CD4-positive, CD25-positive, alpha-beta regulatory T cell (primary cell): ENCODE measurements around the gene TOR1AIP2. TPM values are rescaled to one million over a fixed set of nuclear protein-coding genes. Genes with fewer than 3 reads are reported as not detected.

ENCODE experiments used
- ATAC-seq, 2 donors: fragments of 150-1000 bp; cut with Tn5 transposase; one replicate each; pipeline ENCODE4 v1.10.0; 2021; ENCODE audit warnings: low read depth in 2 of 2, moderate number of reproducible peaks in 2 of 2, moderate library complexity in 1 of 2
- DNase-seq, 3 donors: peaks; one replicate each; pipeline versions ENCODE4 v3.0.0 to v3.0.0-alpha.2; 2012 to 2022; ENCODE audit warnings: mixed read lengths in 1 of 3
- H3K27ac ChIP-seq: one replicate; pipeline ENCODE4 v1.7.0; 2013; ENCODE audit warnings: mild to moderate bottlenecking, low read length; ENCODE audit not compliant: insufficient read depth, poor library complexity, severe bottlenecking
- H3K27me3 ChIP-seq: one replicate; pipeline ENCODE4 v1.7.0; 2013; ENCODE audit warnings: low read length; ENCODE audit not compliant: control insufficient read depth, insufficient read depth
- H3K36me3 ChIP-seq: one replicate; pipeline ENCODE4 v1.7.0; 2013; ENCODE audit warnings: mild to moderate bottlenecking, low read length, moderate library complexity; ENCODE audit not compliant: control insufficient read depth, insufficient read depth
- H3K4me1 ChIP-seq: 2 replicates; pipeline ENCODE4 v1.7.0; 2013; ENCODE audit warnings: mild to moderate bottlenecking, low read length; ENCODE audit not compliant: insufficient read depth, control insufficient read depth, poor library complexity, severe bottlenecking
- H3K4me3 ChIP-seq: one replicate; pipeline ENCODE4 v1.7.0; 2013; ENCODE audit warnings: low read depth, mild to moderate bottlenecking, low read length, moderate library complexity
- H3K9me3 ChIP-seq, 2 experiments: 1 replicate in 1 of 2; 2 replicates in 1 of 2; pipeline ENCODE4 v1.7.0; 2013; ENCODE audit warnings: low read length in 2 of 2, mild to moderate bottlenecking in 1 of 2, moderate library complexity in 1 of 2; ENCODE audit not compliant: control insufficient read depth in 2 of 2
- H3K27ac Mint-ChIP-seq, 3 donors: one replicate each; pipeline ENCODE4 v1.8.0; 2020 to 2022; ENCODE audit warnings: mild to moderate bottlenecking in 3 of 3, mixed read lengths in 3 of 3, moderate library complexity in 2 of 3
- H3K27me3 Mint-ChIP-seq: one replicate; pipeline ENCODE4 v1.8.0; 2022; ENCODE audit warnings: mild to moderate bottlenecking, mixed read lengths
- H3K36me3 Mint-ChIP-seq: one replicate; pipeline ENCODE4 v1.8.0; 2020; ENCODE audit warnings: mixed read lengths
- H3K4me1 Mint-ChIP-seq, 4 donors: one replicate each; pipeline ENCODE4 v1.8.0; 2020 to 2022; ENCODE audit warnings: mixed read lengths in 4 of 4, mild to moderate bottlenecking in 1 of 4
- H3K4me3 Mint-ChIP-seq, 4 donors: one replicate each; pipeline ENCODE4 v1.8.0; 2020 to 2022; ENCODE audit warnings: mild to moderate bottlenecking in 4 of 4, mixed read lengths in 4 of 4, moderate library complexity in 3 of 4
- H3K9me3 Mint-ChIP-seq, 7 donors: one replicate each; pipeline ENCODE4 v1.8.0; 2020 to 2022; ENCODE audit warnings: mixed read lengths in 7 of 7, mild to moderate bottlenecking in 3 of 7, moderate library complexity in 2 of 7
- polyA plus RNA-seq, 4 donors: library from polyadenylated mRNA; unstranded; fragments of 300-500 nt; fragmentation: Illumina TruSeq; gene quantifications; one replicate each; pipeline ENCODE4 v1.2.3, GENCODE V29; 2021
- total RNA-seq: library from RNA; stranded (reverse); gene quantifications from one replicate; pipeline ENCODE4 v1.2.3, GENCODE V29; 2022

The TOR1AIP2 gene
- total and polyA plus RNA-seq, 5 donors from 2014 or later = 8.1 to 81.0 (median 13.6) TPM

DNA sequence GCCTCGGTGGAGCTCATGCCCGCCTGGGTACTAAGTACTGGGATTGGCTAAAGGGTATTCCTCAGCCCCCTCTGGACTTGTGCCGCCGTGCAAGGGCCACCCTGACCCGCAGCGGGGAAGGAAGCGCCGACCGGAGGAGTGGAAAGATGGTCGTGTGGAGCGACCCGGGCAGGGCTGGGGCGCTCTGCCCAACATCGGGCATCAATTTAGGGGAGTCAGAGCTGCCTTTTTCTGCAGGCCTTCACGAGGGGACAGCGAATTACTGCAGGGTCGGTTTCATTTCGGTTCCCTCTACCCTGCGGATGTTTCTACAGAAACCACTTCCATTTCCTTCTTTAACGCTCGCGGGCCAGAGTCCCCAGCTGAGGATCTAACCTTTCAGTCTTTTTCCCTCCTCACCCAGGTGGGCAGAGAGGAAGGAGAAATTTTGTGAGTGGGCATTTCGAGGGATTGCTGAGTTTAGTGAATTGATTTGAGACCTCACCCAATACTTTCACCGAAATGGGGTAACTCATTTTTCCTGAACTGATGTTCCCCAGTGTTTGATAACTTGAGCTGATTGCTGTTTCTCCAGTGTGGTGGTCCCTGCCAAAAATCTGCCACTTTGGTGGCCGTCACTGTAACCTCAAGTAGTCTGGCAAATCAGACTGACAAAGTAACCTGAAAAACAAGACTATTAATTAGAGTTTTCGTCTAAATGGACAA is 5.6 kb upstream of the TOR1AIP2 start:
- peak; percentile 9 to 14 for ATAC-seq
- H3K4me3 ChIP-seq = peak overlapping the region; percentile 96
- H3K27me3 Mint-ChIP-seq = no peaks in the 10 kb centered on the region
- no peaks in the 10 kb centered on the region for H3K9me3 Mint-ChIP-seq
- H3K4me3 Mint-ChIP-seq = peak overlapping the region; percentile 93 to 97 (median 96)
- H3K36me3 ChIP-seq = peaks cover 26% of the 10 kb centered on the region
- H3K36me3 Mint-ChIP-seq = peaks cover 8% of the 10 kb centered on the region
- H3K9me3 ChIP-seq = no peaks in the 10 kb centered on the region
- DNase-seq = peak; percentile 24 to 76 (median 64)
- H3K27ac Mint-ChIP-seq = peak overlapping the region; percentile 100
- H3K4me1 ChIP-seq = peaks cover 48% of the 10 kb centered on the region
- peaks cover 28 to 68% (median 49%) of the 10 kb centered on the region in 4 donors for H3K4me1 Mint-ChIP-seq
- H3K27me3 ChIP-seq = no peaks in the 10 kb centered on the region
- H3K27ac ChIP-seq = peak overlapping the region; percentile 100

DNA sequence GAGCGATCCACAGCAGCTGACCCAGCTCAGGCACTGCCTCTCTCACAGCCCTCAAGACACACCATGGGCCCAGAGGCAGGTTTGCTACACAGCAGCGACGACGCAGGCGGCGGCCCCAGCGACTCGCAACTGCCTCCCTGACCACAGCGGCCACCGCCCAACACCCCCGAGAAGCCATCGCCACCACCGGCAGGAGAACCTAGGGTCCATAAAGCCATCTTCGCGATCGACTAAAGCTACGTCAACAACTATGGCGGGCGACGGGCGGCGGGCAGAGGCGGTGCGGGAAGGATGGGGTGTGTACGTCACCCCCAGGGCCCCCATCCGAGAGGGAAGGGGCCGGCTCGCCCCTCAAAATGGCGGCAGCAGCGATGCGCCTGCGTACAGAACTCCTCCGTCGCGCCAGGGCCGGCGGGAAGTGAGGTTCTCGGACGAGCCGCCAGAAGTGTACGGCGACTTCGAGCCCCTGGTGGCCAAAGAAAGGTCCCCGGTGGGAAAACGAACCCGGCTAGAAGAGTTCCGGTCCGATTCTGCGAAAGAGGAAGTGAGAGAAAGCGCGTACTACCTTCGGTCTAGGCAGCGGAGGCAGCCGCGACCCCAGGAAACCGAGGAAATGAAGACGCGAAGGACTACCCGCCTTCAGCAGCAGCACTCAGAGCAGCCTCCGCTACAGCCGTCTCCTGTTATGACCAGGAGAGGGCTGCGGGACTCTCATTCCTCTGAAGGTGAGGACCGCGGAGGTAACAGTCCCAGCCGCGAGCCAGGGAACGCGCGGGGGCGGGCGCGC is 4.8 kb upstream of the TOR1AIP2 start, which contains the start of gene TOR1AIP1:
TSS of gene TOR1AIP1 (plus strand) at position 33 of the 787 bp plus-strand sequence. CDS start at position 251, 218 bp downstream.
- H3K4me1 Mint-ChIP-seq = peaks cover 26 to 68% (median 48%) of the 10 kb centered on the region in 4 donors

DNA sequence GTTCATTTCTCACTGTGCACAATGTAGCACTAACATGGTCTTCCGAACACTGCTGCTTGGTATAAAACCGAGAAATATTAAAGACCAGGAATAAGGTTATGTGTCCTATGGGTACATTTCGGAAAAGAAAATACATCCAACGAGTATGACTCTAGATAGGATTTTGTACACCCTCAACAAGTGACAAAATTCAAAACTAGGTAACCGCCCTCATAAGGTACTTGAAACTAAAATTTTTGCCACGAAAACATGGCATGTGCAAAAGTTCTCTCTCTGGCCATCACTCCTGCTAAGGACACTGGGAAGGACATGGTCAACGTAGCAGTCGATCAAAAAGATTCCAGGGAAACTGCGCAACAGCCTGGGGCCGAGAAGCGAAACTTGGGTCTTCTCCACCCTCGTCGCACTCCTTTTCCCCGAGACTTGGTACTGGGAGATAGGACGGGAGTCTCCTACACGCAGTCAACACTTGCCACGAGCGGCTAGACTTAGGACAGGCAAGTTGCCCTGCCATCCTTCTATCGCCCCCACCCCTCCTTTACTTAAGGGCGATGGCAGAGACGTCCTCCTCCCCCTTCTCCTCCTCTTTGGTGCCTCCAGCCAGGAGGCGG is 4.1 kb upstream of the TOR1AIP2 start:
- ATAC-seq (no peak), DNase-seq (no peak)
- H3K4me1 ChIP-seq = peaks cover 47% of the 10 kb centered on the region
- H3K9me3 ChIP-seq = no peaks in the 10 kb centered on the region
- H3K36me3 Mint-ChIP-seq = peaks cover 8% of the 10 kb centered on the region
- H3K4me3 ChIP-seq = peak overlapping the region; percentile 94
- no peaks in the 10 kb centered on the region for H3K27me3 ChIP-seq
- no peaks in the 10 kb centered on the region for H3K27me3 Mint-ChIP-seq
- peak overlapping the region; percentile 100 for H3K27ac Mint-ChIP-seq
- H3K4me3 Mint-ChIP-seq = peak overlapping the region; percentile 93 to 97 (median 96)
- H3K4me1 Mint-ChIP-seq = peaks cover 26 to 64% (median 45%) of the 10 kb centered on the region in 4 donors
- no peaks in the 10 kb centered on the region for H3K9me3 Mint-ChIP-seq
- H3K36me3 ChIP-seq = peaks cover 17% of the 10 kb centered on the region
- peak overlapping the region; percentile 100 for H3K27ac ChIP-seq

More for the DNA sequence above, 4.8 kb upstream of the TOR1AIP2 start, which contains the start of gene TOR1AIP1:
- Histone ChIP-seq H3K4me1 (peaks cover 42% of the 10 kb centered on the region), H3K36me3 (peaks cover 20% of the 10 kb centered on the region), H3K27ac (peak within 1 kb of the TSS; percentile 100), H3K9me3 (no peaks in the 10 kb centered on the region), H3K4me3 (peak within 1 kb of the TSS; percentile 96), H3K27me3 (no peaks in the 10 kb centered on the region)
- DNase-seq (peak; percentile 96 to 99 (median 98)), ATAC-seq (peak; percentile 78 to 81)
- peak within 1 kb of the TSS; percentile 100 for H3K27ac Mint-ChIP-seq
- H3K9me3 Mint-ChIP-seq = no peaks in the 10 kb centered on the region
- no peaks in the 10 kb centered on the region for H3K27me3 Mint-ChIP-seq
- peaks cover 8% of the 10 kb centered on the region for H3K36me3 Mint-ChIP-seq
- peak within 1 kb of the TSS; percentile 93 to 97 (median 96) for H3K4me3 Mint-ChIP-seq

DNA sequence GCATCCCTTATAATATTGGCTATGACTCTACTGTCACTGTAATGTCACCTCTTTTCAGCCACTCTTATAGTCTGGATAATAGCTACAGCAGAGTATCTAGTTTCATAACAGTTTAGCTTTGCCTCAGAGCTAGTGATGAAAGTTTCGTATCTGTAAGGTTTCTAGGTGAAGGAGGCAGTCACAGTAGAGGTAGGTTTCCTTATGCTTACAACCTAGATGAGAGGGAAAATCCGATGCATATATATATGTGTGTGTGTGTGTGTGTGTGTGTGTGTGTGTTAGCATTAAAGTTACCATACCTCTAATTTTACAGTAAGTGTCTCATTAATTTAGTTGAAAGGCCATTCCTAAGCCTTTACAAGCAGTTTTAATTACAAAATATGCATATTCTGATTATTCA is 2.2 kb upstream of the TOR1AIP2 start:
- Histone ChIP-seq H3K4me1 (peaks cover 42% of the 10 kb centered on the region), H3K27ac (no peak overlapping the region), H3K27me3 (no peaks in the 10 kb centered on the region), H3K36me3 (peaks cover 5% of the 10 kb centered on the region), H3K9me3 (no peaks in the 10 kb centered on the region), H3K4me3 (no peak overlapping the region)
- peaks cover 4% of the 10 kb centered on the region for H3K36me3 Mint-ChIP-seq
- H3K27ac Mint-ChIP-seq = peak overlapping the region in 1 of 3 donors; percentile 14
- ATAC-seq (no peak), DNase-seq (no peak)
- H3K4me3 Mint-ChIP-seq = peak overlapping the region in 2 of 4 donors; percentile 1 to 52
- peaks cover 28 to 62% (median 44%) of the 10 kb centered on the region in 4 donors for H3K4me1 Mint-ChIP-seq
- H3K9me3 Mint-ChIP-seq = no peaks in the 10 kb centered on the region
- no peaks in the 10 kb centered on the region for H3K27me3 Mint-ChIP-seq

DNA sequence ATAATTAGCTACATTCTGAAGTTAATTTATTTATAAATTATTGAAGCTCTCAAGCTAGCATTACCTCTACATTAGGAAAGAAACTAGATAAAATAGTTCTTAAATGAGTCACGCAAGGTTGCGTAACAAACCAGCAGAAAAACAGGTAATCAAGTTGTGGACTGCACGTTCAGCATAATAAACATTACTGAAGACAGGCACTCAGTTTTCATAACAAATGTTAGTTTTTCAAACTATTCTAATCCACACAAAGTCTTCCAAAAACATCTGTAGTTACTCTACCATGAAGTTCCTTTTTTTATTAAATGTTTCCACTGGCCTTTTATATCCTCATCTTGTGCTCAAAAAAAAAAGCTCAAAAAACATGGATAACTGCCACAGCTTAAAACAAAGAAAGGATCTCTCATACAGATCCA is 1.3 kb downstream of the TOR1AIP2 start:
- Mint-ChIP-seq H3K4me1 (peaks cover 33 to 69% (median 42%) of the 10 kb centered on the region in 4 donors), H3K27ac (peak overlapping the region in 2 of 3 donors; percentile 75 to 95), H3K27me3 (no peaks in the 10 kb centered on the region), H3K4me3 (peak overlapping the region; percentile 92 to 99 (median 95)), H3K36me3 (peaks cover 8% of the 10 kb centered on the region), H3K9me3 (no peaks in the 10 kb centered on the region)
- H3K4me3 ChIP-seq = peak overlapping the region; percentile 98
- DNase-seq (peak in 1 of 3 donors; percentile 52), ATAC-seq (no peak)
- H3K4me1 ChIP-seq = peaks cover 22% of the 10 kb centered on the region
- H3K27ac ChIP-seq = no peak overlapping the region
- peaks cover 13% of the 10 kb centered on the region for H3K36me3 ChIP-seq
- H3K9me3 ChIP-seq = no peaks in the 10 kb centered on the region
- H3K27me3 ChIP-seq = no peaks in the 10 kb centered on the region

DNA sequence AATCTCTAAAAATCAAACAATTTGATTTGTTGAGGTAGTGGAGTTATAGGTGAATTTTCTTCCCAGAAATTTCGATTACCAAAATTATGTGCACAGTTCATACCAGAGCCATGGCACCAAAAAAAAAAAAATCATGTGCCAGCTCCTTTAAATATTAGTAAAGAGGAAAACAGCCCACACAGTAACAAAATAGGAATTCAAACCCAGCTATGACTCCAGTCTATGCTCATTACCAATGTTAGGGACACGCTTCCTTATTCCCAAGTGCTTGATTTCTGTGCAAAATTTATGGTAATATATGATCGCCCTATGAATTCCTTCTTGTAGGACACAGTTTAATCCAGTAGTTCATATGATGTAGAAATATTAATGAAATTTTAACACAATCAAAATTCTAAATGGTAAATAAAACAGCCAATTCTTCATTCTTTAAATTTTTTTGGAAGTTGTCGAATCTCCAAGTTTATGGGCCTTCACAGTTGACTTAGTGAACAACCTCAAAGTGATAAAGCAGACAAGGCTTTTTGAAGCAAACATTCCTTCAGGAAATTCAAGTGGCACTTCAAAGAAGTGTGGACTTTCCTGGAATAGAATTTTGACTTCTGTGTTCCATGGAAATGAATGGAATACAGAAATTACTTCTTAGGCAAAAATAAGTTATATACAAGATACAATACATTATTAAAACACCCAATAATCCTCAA is 1.9 kb downstream of the TOR1AIP2 start:
- no peak overlapping the region for H3K27ac ChIP-seq
- ATAC-seq (no peak), DNase-seq (no peak)
- no peaks in the 10 kb centered on the region for H3K27me3 Mint-ChIP-seq
- H3K4me3 Mint-ChIP-seq = peak overlapping the region in 3 of 4 donors; percentile 9 to 99 (median 93)
- H3K27ac Mint-ChIP-seq = no peak overlapping the region
- no peaks in the 10 kb centered on the region for H3K9me3 Mint-ChIP-seq
- peaks cover 35 to 73% (median 44%) of the 10 kb centered on the region in 4 donors for H3K4me1 Mint-ChIP-seq
- peaks cover 13% of the 10 kb centered on the region for H3K36me3 ChIP-seq
- no peaks in the 10 kb centered on the region for H3K27me3 ChIP-seq
- H3K36me3 Mint-ChIP-seq = peaks cover 12% of the 10 kb centered on the region
- H3K9me3 ChIP-seq = no peaks in the 10 kb centered on the region
- H3K4me3 ChIP-seq = peak overlapping the region; percentile 98
- H3K4me1 ChIP-seq = peaks cover 19% of the 10 kb centered on the region

DNA sequence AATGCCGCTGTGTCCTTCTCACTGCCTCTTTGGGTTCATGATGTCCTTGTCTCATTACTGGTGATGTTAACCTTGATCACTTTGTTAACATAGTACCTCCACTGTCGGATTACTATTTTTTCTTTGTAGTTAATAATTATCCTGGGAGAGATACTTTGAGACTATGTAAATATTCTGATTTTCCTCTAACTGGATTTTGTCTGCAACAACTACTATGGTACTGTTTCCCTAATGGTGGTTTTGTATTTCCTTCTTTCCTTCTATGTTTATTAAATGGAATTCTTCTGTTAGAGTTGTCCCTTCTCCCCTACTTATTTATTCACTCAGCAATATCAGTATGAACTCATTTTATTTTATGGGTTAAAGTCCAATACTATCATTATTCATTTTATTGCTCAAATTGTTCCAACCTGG is 4.2 kb downstream of the TOR1AIP2 start:
- Mint-ChIP-seq H3K4me3 (peak overlapping the region in 1 of 4 donors; percentile 15), H3K27me3 (no peaks in the 10 kb centered on the region), H3K4me1 (peaks cover 34 to 71% (median 43%) of the 10 kb centered on the region in 4 donors), H3K36me3 (peaks cover 13% of the 10 kb centered on the region), H3K27ac (peak overlapping the region in 1 of 3 donors; percentile 9), H3K9me3 (no peaks in the 10 kb centered on the region)
- no peak overlapping the region for H3K4me3 ChIP-seq
- no peaks in the 10 kb centered on the region for H3K27me3 ChIP-seq
- ATAC-seq = no peak
- peaks cover 18% of the 10 kb centered on the region for H3K36me3 ChIP-seq
- H3K9me3 ChIP-seq = no peaks in the 10 kb centered on the region
- H3K27ac ChIP-seq = no peak overlapping the region
- peaks cover 19% of the 10 kb centered on the region for H3K4me1 ChIP-seq
- DNase-seq = no peak
